ENCODE measurements around the gene CARD14.

DNA sequence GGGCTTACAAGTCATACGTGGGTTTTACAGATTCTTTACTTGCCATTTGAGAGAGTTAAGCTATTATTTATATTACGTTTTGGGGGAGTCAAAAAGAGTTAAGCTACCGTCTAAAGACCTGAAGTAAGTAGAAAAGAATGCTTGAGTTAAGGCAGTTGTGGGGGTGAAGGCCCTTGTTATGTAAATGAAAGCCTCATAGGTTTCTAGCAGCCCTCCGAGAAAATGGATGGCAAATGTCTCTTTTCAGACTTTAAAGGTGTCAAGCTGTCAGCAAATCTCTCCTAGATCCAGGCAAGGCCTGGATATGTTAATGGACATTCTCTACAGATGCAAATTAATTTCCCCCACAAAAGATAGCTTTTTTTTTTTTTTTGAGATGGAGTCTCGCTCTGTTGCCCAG is 15.7 kb upstream of the CARD14 start:
- no peak for TF ChIP-seq POLR2A (IDR thresholded peaks at IDR 0.05)
- TF ChIP-seq, protein P1, sequence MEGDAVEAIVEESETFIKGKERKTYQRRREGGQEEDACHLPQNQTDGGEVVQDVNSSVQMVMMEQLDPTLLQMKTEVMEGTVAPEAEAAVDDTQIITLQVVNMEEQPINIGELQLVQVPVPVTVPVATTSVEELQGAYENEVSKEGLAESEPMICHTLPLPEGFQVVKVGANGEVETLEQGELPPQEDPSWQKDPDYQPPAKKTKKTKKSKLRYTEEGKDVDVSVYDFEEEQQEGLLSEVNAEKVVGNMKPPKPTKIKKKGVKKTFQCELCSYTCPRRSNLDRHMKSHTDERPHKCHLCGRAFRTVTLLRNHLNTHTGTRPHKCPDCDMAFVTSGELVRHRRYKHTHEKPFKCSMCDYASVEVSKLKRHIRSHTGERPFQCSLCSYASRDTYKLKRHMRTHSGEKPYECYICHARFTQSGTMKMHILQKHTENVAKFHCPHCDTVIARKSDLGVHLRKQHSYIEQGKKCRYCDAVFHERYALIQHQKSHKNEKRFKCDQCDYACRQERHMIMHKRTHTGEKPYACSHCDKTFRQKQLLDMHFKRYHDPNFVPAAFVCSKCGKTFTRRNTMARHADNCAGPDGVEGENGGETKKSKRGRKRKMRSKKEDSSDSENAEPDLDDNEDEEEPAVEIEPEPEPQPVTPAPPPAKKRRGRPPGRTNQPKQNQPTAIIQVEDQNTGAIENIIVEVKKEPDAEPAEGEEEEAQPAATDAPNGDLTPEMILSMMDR (IDR thresholded peaks at IDR 0.05 in 8 of 11, conservative IDR thresholded peaks at IDR 0.05 in 3 of 11), result no peak
